Stimulated activated CD8-positive, alpha-beta memory T cell treated with anti-CD3 and anti-CD28 coated beads, Interleukin-4, amount 100 ng/mL, for 1 hour (primary cell): Measurements from ENCODE around the gene SLC25A22.

ENCODE experiments used
- DNase-seq, 2 donors: peaks; one replicate each; pipeline ENCODE4 v3.0.0-alpha.2; 2020; ENCODE audit warnings: low read depth in 2 of 2, low spot score in 1 of 2

The SLC25A22 gene

GRCh38 chr11:798093-798713 lies at the start of gene SLC25A22:
TSS of gene SLC25A22 (minus strand) at chr11:798281. CDS start at chr11:795006, 3,275 bp downstream.
- DNase-seq = peak; percentile 61 to 69

- no peak for DNase-seq
Observed at GRCh38 chr11:847876-848275, 49.8 kb upstream of the SLC25A22 start.

GRCh38 chr11:846496-847098 lies 48.5 kb upstream of the SLC25A22 start:
- DNase-seq = no peak

GRCh38 chr11:845872-846495 lies 47.9 kb upstream of the SLC25A22 start:
- no peak for DNase-seq

- no peak for DNase-seq
Observed at GRCh38 chr11:844693-845644, 46.9 kb upstream of the SLC25A22 start.

- no peak for DNase-seq
Observed at GRCh38 chr11:843818-844692, 46.0 kb upstream of the SLC25A22 start.

GRCh38 chr11:843086-843734 lies 45.1 kb upstream of the SLC25A22 start:
- no peak for DNase-seq

- DNase-seq = peak; percentile 72 to 79
Observed at GRCh38 chr11:842370-843002, 44.4 kb upstream of the SLC25A22 start, which contains the start of the genes POLR2L and TSPAN4. TSS of gene POLR2L (minus strand) at chr11:842529. CDS start at chr11:842508, 21 bp downstream. TSS of gene TSPAN4 (plus strand) at chr11:842852. CDS start at chr11:850305, 7,453 bp downstream.

GRCh38 chr11:841981-842369 lies 43.9 kb upstream of the SLC25A22 start:
- no peak for DNase-seq

GRCh38 chr11:839875-840617 lies 42.0 kb upstream of the SLC25A22 start:
- DNase-seq = no peak

- DNase-seq = no peak
Observed at GRCh38 chr11:839280-839623, 41.2 kb upstream of the SLC25A22 start.

GRCh38 chr11:838441-839279 lies 40.6 kb upstream of the SLC25A22 start:
- DNase-seq = no peak

- no peak for DNase-seq
Observed at GRCh38 chr11:837990-838307, 39.9 kb upstream of the SLC25A22 start.

- no peak for DNase-seq
Observed at GRCh38 chr11:837189-837989, 39.3 kb upstream of the SLC25A22 start.

GRCh38 chr11:836700-837099 lies 38.6 kb upstream of the SLC25A22 start:
- no peak for DNase-seq

- no peak for DNase-seq
Observed at GRCh38 chr11:836274-836673, 38.2 kb upstream of the SLC25A22 start.
